Measurements from ENCODE around the gene EDAR.

EDAR gene

DNA sequence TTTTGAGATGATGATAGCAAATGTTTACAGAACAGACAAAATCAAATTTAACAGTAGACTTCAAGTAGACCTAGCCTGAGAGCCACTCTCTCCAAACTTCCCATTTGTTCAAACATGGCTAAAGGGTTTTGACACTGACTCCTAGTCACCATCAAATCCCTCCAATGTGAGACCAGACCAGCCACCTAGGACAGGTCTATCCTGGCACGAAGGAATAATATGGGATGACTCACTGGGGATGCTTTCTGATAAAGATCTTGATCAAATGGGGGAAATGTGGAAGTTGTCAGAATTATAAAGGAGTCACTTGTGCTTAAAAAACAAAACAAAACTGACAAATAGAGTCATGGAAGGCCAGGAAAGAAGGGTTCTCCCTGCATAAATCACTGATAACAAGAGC is 95.7 kb downstream of the EDAR start:
- no peak overlapping the region for H3K4me3 ChIP-seq (ENCODE audit: low read depth, low read length)
- no peak overlapping the region for H3K4me2 ChIP-seq (ENCODE audit: low read length)
- no peak overlapping the region for H3K9ac ChIP-seq
- no peaks in the 10 kb centered on the region for H3K9me3 ChIP-seq (ENCODE audit: control insufficient read depth, low read length)
- no peaks in the 10 kb centered on the region for H3K36me3 ChIP-seq (ENCODE audit: control insufficient read depth, insufficient read depth, low read length)
- no peaks in the 10 kb centered on the region for H3K27me3 ChIP-seq (ENCODE audit: control insufficient read depth, insufficient read depth, low read length)
- no peak overlapping the region for H2AFZ ChIP-seq
- H3K27ac ChIP-seq: no peak overlapping the region
- TF ChIP-seq, protein P1, sequence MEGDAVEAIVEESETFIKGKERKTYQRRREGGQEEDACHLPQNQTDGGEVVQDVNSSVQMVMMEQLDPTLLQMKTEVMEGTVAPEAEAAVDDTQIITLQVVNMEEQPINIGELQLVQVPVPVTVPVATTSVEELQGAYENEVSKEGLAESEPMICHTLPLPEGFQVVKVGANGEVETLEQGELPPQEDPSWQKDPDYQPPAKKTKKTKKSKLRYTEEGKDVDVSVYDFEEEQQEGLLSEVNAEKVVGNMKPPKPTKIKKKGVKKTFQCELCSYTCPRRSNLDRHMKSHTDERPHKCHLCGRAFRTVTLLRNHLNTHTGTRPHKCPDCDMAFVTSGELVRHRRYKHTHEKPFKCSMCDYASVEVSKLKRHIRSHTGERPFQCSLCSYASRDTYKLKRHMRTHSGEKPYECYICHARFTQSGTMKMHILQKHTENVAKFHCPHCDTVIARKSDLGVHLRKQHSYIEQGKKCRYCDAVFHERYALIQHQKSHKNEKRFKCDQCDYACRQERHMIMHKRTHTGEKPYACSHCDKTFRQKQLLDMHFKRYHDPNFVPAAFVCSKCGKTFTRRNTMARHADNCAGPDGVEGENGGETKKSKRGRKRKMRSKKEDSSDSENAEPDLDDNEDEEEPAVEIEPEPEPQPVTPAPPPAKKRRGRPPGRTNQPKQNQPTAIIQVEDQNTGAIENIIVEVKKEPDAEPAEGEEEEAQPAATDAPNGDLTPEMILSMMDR (IDR thresholded peaks at IDR 0.05): no peak
- no peaks in the 10 kb centered on the region for H3K79me2 ChIP-seq
- no peaks in the 10 kb centered on the region for H3K4me1 ChIP-seq

GRCh38 chr2:108889907-108890306 is 99.1 kb downstream of the EDAR start:
- H3K4me3 ChIP-seq (ENCODE audit: low read depth, low read length): no peak overlapping the region
- H3K9me3 ChIP-seq (ENCODE audit: control insufficient read depth, low read length): no peaks in the 10 kb centered on the region
- no peak overlapping the region for H3K27ac ChIP-seq
- no peaks in the 10 kb centered on the region for H3K4me1 ChIP-seq
- no peak overlapping the region for H3K9ac ChIP-seq
- H3K27me3 ChIP-seq (ENCODE audit: control insufficient read depth, insufficient read depth, low read length): no peaks in the 10 kb centered on the region
- H3K4me2 ChIP-seq (ENCODE audit: low read length): no peak overlapping the region
- TF ChIP-seq, protein P1 (IDR thresholded peaks at IDR 0.05): no peak
- H3K36me3 ChIP-seq (ENCODE audit: control insufficient read depth, insufficient read depth, low read length): no peaks in the 10 kb centered on the region
- H3K79me2 ChIP-seq: no peaks in the 10 kb centered on the region
- H2AFZ ChIP-seq: no peak overlapping the region

DNA sequence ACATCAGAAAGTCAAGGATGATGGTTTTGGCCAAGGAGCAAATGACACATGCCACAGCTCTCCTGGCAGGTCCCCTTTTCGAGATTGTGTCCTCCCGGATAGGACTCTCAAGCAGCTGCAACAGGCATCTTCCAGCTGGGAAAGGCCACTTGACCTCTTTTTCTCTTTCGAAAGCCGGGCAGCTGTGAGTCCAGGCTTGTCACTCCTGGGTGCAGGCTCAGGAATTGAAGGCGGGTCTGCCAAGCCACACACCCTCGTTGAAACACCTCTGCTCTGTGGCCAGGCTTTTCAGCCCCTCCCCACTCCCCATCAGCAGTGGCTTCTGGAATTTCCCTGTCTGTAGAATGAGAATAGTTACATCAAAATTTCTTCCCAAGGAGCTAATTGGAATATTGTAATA is 104.4 kb downstream of the EDAR start:
- Histone ChIP-seq H3K9me3 (ENCODE audit: control insufficient read depth, low read length) (no peaks in the 10 kb centered on the region), H3K4me3 (ENCODE audit: low read depth, low read length) (no peak overlapping the region), H3K4me1 (no peaks in the 10 kb centered on the region), H3K27ac (no peak overlapping the region), H2AFZ (no peak overlapping the region), H3K79me2 (no peaks in the 10 kb centered on the region), H3K9ac (no peak overlapping the region), H3K4me2 (ENCODE audit: low read length) (no peak overlapping the region), H3K36me3 (ENCODE audit: control insufficient read depth, insufficient read depth, low read length) (no peaks in the 10 kb centered on the region), H3K27me3 (ENCODE audit: control insufficient read depth, insufficient read depth, low read length) (no peaks in the 10 kb centered on the region)
- TF ChIP-seq, protein P1 (IDR thresholded peaks at IDR 0.05): no peak

DNA sequence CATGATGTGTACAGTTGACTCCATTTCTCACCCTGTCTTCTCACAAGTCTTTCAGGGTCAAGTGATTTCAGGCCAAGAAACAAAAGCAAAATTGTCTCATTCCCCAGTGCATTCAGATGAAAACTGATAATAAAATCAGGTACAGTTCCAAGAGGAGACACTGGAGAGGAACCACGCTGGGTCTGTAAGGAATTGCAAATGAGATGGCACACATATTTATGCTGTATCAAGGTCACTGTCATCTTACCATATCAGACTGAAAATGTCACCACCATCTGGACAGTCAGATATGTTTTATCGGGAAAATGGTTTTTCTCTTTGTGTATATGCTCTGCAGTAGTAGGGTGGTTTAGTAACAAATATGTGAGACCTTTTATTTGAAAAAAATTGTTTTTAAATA is 110.7 kb downstream of the EDAR start:
- H3K79me2 ChIP-seq: no peaks in the 10 kb centered on the region
- H3K36me3 ChIP-seq (ENCODE audit: control insufficient read depth, insufficient read depth, low read length): no peaks in the 10 kb centered on the region
- H3K9ac ChIP-seq: no peak overlapping the region
- no peak overlapping the region for H3K4me2 ChIP-seq (ENCODE audit: low read length)
- no peak overlapping the region for H3K4me3 ChIP-seq (ENCODE audit: low read depth, low read length)
- H3K4me1 ChIP-seq: no peaks in the 10 kb centered on the region
- no peaks in the 10 kb centered on the region for H3K9me3 ChIP-seq (ENCODE audit: control insufficient read depth, low read length)
- TF ChIP-seq, protein P1 (IDR thresholded peaks at IDR 0.05): no peak
- H3K27ac ChIP-seq: no peak overlapping the region
- H3K27me3 ChIP-seq (ENCODE audit: control insufficient read depth, insufficient read depth, low read length): no peaks in the 10 kb centered on the region
- no peak overlapping the region for H2AFZ ChIP-seq

- H3K9me3 ChIP-seq (ENCODE audit: control insufficient read depth, low read length): no peaks in the 10 kb centered on the region
- no peak overlapping the region for H3K27ac ChIP-seq
- H2AFZ ChIP-seq: no peak overlapping the region
- no peak overlapping the region for H3K4me3 ChIP-seq (ENCODE audit: low read depth, low read length)
- TF ChIP-seq, protein P1 (IDR thresholded peaks at IDR 0.05): no peak
- H3K4me2 ChIP-seq (ENCODE audit: low read length): no peak overlapping the region
- no peak overlapping the region for H3K9ac ChIP-seq
- no peaks in the 10 kb centered on the region for H3K4me1 ChIP-seq
- no peaks in the 10 kb centered on the region for H3K36me3 ChIP-seq (ENCODE audit: control insufficient read depth, insufficient read depth, low read length)
- H3K79me2 ChIP-seq: no peaks in the 10 kb centered on the region
- H3K27me3 ChIP-seq (ENCODE audit: control insufficient read depth, insufficient read depth, low read length): no peaks in the 10 kb centered on the region
Measured at GRCh38 chr2:108877506-108877905, 111.5 kb downstream of the EDAR start.

Data from parathyroid adenoma (tissue), 2 donors.